Stimulated activated CD4-positive, alpha-beta T cell treated with anti-CD3 and anti-CD28 coated beads, Interleukin-12 subunit alpha, Interleukin-12 subunit beta, amount 100 ng/mL, for 48 hours (primary cell): ENCODE results near the gene CLEC20A.

ENCODE experiments used
- DNase-seq, 3 donors: peaks; one replicate each; pipeline ENCODE4 v3.0.0-alpha.2; 2020; ENCODE audit warnings: low read depth in 2 of 3, low spot score in 1 of 3

CLEC20A gene

GRCh38 chr1:178496410-178497135, at the start of gene CLEC20A:
TSS of gene CLEC20A (minus strand) at chr1:178496964. CDS start at chr1:178496939, 25 bp downstream.
- DNase-seq = no peak

GRCh38 chr1:178544531-178544930, 47.8 kb upstream of the CLEC20A start:
- DNase-seq = no peak

- DNase-seq = no peak
Measured at GRCh38 chr1:178543290-178543607, 46.5 kb upstream of the CLEC20A start.

- DNase-seq = peak; percentile 79 to 93 (median 81)
Measured at GRCh38 chr1:178542554-178543289, 46.0 kb upstream of the CLEC20A start.

- DNase-seq = peak in 2 of 3 donors; percentile 36 to 37
Measured at GRCh38 chr1:178541829-178542553, 45.2 kb upstream of the CLEC20A start.

- DNase-seq = no peak
Measured at GRCh38 chr1:178541379-178541778, 44.6 kb upstream of the CLEC20A start.

GRCh38 chr1:178540646-178541045, 43.9 kb upstream of the CLEC20A start:
- no peak for DNase-seq

- DNase-seq = no peak
Measured at GRCh38 chr1:178540204-178540603, 43.4 kb upstream of the CLEC20A start.

GRCh38 chr1:178539291-178539690, 42.5 kb upstream of the CLEC20A start:
- DNase-seq = no peak

GRCh38 chr1:178538192-178538916, 41.6 kb upstream of the CLEC20A start:
- DNase-seq = no peak

- no peak for DNase-seq
Measured at GRCh38 chr1:178537382-178538090, 40.8 kb upstream of the CLEC20A start.

GRCh38 chr1:178536844-178537371, 40.1 kb upstream of the CLEC20A start:
- DNase-seq = no peak

GRCh38 chr1:178536329-178536728, 39.6 kb upstream of the CLEC20A start:
- no peak for DNase-seq

GRCh38 chr1:178534137-178534868, 37.5 kb upstream of the CLEC20A start:
- no peak for DNase-seq

GRCh38 chr1:178533121-178533946, 36.6 kb upstream of the CLEC20A start:
- DNase-seq = no peak

- peak; percentile 55 to 71 (median 57) for DNase-seq
Measured at GRCh38 chr1:178532392-178532791, 35.6 kb upstream of the CLEC20A start.

- DNase-seq = no peak
Measured at GRCh38 chr1:178531887-178532286, 35.1 kb upstream of the CLEC20A start.

- DNase-seq = no peak
Measured at GRCh38 chr1:178530502-178530901, 33.7 kb upstream of the CLEC20A start.

- DNase-seq = no peak
Measured at GRCh38 chr1:178530037-178530402, 33.3 kb upstream of the CLEC20A start.
